GM19463 (cell line): Measurements from ENCODE around the gene CD22.

Experiments
- ATAC-seq: cut with Tn5 transposase; IDR thresholded peaks from one replicate; pipeline ENCODE4 v1.9.1; 2021; ENCODE audit warnings: mild to moderate bottlenecking, moderate library complexity; ENCODE audit not compliant: unreplicated experiment

CD22 gene

DNA sequence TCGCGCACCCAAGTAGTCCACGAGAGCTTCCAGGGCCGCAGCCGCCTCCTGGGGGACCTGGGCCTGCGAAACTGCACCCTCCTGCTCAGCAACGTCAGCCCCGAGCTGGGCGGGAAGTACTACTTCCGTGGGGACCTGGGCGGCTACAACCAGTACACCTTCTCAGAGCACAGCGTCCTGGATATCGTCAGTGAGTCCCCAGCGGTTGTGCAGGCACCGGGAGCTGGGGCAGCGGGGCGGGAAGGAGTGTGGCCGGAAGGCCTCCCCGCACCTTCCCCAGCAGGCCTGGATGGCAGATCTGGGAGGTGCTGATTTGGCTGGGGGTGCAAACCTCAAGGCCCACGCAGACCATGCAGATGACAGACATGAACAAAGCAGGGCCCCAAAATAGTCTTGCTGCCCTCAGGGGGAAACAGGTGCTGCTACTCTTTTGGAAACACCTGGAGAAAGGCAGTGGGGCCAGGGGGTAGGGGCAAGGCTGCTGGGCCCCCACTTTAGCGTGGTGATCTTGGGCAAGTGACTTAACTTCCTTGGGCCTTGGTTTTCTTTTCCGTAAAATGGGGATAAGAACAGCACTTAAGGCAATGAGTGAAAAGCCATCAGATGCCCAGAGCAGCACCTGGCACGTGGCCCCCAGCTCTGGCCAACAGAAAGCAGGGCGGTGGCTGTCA lies 33.1 kb upstream of the CD22 start:
- no peak for ATAC-seq

DNA sequence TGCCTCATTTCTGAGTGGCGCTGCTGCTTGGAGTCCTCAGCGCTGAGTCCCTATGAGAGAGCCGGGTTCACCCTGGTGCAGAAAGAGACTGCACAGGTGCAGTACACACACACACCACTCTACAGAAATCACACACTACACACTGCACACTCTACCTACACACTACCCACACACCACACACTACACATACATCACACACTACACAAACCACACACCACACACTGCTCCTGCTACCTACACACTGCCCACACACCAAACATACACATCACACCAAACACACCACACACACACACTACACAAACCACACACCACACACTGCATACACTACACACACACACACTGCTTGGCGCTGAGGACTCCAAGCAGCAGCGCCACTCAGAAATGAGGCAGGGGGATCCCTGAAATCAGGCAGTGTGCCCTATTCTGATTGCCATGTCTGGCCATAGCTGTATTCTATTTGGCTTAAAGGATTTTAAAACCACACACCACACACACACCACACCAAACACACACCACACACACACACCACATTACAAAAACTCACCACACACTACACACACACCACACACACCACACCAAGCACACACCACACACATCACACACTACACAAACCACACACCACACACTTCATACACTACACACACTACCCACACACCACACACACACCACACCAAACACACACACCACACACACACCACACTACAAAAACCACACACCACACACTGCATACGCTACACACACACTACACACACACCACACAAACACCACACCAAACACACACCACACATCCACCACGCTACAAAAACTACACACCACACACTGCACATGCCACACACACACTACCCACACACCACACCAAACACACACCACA lies 32.1 kb upstream of the CD22 start:
- ATAC-seq: no peak

DNA sequence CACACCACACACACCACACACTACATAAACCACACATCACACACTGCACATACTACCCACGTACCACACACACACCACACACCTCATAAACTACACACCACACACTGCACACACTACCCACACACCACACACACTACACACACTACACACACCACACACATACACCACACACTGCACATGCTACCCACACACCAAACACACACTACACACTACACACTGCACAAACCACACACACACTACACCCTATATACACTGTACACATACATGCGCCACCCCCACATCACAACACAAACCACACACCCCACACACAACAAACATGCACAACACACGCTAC lies 31.5 kb upstream of the CD22 start:
- ATAC-seq: no peak

DNA sequence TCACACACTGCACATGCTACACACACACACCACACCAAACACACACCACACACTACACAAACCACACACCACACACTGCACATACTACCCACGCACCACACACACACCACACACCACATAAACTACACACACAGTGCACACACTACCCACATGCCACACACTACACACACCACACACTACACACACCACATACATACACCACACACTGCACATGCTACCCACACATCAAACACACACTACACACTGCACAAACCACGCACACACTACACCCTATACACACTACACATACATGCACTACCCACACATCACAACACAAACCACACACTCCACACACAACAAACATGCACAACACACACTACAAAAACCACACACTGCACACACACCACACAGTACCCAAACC lies 31.1 kb upstream of the CD22 start:
- no peak for ATAC-seq

DNA sequence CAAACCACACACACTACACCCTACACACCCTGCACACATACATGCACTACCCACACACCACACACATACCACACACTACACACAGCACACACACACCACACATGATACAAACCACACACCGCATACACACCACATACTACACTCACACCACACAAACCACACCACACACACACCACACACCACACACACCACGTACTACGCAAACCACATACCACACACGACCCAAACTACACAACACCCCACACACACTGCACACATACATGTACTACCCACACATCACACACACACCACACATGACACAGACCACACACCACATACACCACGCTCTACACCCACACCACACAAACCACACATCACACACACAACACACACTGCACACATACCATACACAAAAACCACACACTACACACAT lies 30.4 kb upstream of the CD22 start:
- ATAC-seq: no peak

DNA sequence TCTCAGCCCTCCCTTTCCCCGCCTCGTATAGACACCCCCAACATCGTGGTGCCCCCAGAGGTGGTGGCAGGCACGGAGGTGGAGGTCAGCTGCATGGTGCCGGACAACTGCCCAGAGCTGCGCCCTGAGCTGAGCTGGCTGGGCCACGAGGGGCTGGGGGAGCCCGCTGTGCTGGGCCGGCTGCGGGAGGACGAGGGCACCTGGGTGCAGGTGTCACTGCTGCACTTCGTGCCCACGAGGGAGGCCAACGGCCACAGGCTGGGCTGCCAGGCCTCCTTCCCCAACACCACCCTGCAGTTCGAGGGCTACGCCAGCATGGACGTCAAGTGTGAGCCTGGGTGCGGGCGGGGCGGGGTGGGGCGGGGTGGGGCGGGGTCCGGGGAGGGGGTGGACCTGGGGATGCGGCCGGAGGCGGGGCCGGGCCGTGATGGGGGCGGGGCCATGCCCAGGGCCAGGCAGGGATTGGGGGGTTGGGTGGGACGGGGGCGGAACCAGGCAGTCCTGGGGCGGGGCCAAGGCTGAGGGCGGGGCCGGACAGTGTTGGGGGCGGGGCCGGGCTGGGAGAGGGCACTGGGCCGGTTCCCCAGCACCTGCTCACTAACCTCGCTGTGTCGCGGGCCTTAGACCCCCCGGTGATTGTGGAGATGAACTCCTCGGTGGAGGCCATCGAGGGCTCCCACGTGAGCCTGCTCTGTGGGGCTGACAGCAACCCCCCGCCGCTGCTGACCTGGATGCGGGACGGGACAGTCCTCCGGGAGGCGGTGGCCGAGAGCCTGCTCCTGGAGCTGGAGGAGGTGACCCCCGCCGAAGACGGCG lies 29.3 kb upstream of the CD22 start:
- no peak for ATAC-seq

DNA sequence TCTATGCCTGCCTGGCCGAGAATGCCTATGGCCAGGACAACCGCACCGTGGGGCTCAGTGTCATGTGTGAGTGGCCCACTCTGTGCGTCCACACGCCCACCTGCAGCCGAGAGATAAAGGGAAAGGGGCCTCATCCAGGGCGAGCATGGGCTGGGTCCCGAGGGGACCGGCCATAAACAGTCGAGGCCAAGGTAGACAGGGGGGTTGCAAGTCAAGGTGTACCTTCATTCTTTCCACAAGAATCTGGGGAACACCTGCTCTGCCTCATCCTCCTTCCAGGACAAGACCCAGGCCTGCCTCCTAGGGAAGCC lies 28.7 kb upstream of the CD22 start:
- no peak for ATAC-seq

DNA sequence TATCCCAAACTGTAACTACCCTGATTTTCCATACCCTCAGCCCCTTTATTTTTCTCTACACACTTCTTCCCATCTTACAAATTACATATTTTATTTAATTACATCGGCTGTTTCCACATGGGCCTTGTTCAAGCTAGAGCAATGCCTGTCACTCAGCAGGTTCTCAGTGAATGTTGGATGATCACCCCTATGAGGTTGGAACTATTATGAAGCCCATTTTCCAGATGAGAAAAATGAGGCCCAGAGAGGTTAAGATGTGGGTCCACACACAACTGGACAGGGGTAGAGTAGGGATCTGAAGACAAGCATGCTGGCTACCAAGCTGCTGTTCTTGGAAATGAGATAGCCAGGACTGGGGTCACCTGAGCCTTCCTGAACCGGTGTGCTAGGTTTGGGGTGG lies 27.0 kb upstream of the CD22 start:
- ATAC-seq: no peak

DNA sequence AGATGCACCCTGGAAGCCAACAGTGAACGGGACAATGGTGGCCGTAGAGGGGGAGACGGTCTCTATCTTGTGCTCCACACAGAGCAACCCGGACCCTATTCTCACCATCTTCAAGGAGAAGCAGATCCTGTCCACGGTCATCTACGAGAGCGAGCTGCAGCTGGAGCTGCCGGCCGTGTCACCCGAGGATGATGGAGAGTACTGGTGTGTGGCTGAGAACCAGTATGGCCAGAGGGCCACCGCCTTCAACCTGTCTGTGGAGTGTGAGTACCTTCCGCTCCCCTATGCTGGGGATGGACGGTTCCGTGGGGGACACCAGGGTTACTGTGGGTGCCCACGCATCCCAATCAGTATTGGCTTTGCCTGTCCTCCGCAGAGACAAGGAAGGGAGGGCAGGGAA lies 26.5 kb upstream of the CD22 start:
- ATAC-seq: no peak

DNA sequence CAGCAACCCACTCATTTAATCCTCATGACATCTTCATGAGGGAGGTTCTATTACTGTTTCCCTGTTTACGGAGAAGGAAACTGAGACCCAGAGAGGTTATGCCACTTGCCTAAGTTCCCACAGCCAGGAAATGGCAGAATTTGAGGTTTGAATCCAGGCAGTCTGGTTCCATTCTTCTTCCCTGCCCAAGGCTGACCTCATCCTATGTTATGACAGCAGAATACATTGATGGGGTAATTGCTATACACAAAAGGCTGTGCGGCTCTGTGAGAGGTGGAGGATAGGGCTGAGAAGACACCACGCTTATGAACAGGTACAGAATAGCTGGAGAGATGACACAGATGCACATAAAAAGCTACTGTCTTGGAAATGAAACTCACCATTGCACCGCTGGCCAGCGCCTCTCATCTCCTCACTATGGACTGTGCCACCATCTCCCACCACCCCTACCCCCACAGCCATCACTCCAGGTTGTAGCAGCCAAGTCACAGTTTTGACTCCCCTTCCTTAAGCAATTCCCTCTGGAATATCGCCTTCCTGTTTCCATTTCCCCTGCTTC lies 25.6 kb upstream of the CD22 start:
- no peak for ATAC-seq

DNA sequence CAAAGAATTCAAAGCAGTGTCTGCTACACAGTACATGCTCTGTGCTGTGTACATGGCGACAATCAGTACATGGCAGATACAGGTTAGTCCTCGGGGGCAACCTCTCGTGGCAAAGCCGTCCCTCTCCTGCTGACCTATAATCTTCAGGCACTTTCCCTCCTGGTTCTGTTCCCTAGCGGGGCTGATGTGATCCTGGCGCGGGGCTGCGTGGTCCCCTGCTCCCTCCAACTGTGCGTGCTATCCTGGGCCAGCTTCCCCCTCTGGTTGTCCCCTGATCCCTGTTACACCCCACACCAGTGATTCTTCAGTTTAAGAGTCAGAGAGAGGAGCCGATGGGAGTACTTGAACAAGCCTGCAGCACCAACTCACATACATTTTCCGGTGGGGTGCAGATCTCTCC lies 25.0 kb upstream of the CD22 start:
- ATAC-seq: no peak

DNA sequence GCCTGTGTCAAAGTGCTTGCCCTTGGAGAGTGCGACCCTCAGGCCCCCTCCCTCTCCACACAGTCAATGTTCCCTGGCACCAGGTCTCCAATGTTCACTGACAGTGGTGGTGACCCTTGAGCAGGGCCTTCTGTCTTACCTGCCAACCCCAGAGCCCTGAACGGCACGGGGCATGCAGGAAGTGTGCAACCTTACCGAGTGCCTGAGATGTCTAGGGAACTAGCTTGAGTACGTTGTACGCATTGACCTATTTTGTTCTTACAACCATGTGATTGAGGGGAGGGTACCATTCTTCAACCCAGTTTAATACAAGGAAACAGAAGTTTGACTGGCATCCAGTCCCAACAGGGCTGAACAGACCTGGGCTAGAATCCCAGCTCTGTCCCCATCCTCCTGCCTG lies 23.8 kb upstream of the CD22 start:
- ATAC-seq: no peak

DNA sequence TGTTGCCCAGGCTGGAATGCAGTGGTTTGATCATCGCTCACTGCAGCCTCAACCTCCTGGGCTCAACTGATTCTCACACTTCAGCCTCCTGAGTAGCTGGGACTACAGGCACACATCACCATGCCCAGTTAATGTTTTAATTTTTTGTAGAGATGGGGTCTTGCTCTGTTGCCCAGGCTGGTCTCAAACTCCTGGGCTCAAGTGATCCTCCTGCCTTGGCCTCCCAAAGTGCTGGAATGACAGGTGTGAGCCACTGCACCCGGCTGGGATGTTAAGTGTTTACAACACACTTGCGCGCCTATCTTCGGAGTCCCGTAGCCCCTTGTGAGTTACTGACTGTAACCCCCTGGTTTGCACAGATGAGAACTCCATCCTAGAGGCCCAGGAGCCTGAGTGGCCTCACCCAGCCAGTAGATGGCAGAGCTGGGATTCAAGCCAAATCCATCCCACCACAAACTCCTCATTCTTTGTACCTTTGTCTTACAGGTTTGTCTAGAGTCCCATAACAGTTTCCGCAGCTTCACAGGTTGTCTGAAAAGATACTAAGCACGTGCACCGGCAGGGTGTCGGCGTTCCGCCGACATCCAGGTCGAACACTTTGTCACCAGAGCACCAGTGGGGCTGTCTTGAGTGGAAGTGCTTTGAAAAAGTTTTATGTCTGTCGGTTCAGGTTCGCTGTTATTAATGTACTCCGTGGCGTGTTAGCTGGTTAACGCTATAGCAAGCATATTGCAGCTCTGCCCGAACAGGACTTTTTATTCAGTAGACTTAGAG lies 22.3 kb upstream of the CD22 start:
- no peak for ATAC-seq

DNA sequence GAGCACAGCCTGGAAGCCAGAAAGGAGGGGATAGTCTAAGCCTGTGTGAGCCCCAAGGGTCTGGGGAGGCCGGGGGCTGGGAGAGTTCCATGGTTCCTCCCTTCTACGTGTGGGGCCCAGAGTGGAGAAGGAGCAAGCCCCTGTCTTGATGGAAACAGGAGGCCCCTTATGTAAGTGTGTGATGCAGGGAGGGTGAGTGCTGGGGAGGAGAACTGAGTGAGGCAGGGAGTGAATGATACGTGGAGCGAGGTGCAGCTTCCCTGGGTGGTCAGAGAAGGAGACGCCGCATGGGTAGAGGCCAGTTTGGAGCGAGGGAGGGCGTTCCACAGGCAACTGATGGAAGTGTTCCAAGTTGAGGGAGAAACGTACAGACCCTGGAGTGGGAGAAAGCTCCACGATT lies 21.1 kb upstream of the CD22 start:
- ATAC-seq: no peak

DNA sequence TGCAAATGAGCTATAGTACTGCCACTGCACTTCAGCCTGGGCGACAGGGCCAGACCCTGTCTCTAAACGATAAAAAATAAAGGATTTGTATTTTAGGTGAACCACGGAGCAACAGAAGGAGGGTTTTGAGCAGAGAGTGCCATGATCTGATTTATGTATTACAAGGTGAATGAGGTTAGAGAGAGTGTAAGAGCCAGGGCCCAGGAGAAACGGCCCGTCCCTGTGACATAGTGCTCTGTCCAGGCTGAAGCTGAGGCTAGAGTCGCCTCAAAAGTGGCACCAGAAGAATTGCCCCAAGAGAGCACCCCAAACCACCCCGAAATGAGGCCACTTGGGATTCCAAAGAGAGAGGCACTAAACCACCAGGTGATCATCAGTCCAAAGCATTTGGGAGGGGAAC lies 20.1 kb upstream of the CD22 start:
- no peak for ATAC-seq

DNA sequence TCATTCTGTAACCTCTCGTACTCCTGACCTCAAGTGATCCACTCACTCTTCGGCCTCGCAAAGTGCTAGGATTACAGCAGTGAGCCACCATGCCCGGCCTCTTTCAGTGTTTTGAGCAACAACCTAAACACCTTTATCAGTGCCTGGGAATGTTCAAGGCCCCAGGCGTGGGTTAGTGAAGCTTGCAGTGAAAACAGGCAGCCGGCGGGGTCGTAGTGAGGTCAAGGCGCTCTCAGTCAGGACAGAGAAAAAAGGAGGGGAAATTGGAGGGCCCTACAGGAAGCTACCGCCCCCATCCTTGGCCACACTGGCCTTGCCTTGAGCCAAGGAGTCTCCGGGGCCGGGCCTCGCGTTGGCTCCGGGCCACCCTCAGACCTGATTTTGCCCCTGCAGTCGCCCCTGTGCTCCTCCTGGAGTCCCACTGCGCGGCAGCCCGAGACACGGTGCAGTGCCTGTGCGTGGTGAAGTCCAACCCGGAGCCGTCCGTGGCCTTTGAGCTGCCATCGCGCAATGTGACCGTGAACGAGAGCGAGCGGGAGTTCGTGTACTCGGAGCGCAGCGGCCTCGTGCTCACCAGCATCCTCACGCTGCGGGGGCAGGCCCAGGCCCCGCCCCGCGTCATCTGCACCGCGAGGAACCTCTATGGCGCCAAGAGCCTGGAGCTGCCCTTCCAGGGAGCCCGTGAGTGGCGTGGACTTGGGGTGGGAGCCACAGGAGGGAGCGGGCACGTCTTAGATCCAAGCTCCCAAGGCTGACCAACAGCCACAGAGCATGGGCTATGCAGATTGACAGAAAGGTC lies 19.3 kb upstream of the CD22 start:
- ATAC-seq: no peak

DNA sequence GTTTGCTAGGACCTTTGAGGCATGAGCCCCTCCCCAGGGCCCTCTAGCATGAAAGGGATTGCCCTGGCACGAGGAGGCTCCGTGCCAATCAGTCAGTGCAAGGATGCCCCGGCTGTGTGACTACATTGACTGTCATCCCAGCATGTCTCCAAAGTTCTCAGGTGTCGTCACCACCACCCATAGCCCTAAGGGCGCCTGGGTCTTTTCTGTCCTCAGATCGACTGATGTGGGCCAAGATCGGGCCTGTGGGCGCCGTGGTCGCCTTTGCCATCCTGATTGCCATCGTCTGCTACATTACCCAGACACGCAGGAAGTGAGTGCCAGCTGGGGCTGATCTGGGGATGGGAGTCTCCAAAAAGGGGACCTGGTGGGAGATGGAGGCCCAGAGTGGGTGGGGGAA lies 18.7 kb upstream of the CD22 start:
- no peak for ATAC-seq

DNA sequence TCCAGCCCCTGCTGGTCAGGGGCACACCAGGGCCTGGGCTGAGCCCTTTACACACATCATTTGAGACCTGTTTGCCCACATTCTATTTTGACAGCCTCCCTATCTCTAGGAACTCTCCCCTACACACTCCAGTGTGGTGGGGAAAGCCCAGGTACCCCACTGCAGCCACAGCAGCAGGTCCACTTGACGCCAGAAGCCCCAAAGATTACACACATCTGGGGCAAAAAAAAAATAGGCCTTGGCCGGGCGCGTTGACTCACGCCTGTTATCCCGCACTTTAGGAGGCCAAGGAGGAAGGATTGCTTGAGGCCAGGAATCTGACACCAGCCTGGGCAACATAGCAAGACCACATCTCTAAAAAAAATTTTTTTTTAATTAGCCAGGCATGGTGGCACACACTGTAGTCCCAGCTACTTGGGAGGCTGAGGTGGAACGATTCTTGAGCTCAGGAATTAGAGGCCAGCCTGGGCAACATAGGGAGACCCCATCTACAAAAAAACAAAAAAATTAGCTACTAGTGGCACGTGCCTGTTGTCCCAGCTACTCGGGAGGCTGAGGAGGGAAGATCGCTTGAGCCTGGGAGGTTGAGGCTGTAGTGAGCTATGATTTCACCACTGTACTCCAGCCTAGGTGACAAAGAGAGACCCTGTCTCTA lies 18.0 kb upstream of the CD22 start:
- no peak for ATAC-seq

DNA sequence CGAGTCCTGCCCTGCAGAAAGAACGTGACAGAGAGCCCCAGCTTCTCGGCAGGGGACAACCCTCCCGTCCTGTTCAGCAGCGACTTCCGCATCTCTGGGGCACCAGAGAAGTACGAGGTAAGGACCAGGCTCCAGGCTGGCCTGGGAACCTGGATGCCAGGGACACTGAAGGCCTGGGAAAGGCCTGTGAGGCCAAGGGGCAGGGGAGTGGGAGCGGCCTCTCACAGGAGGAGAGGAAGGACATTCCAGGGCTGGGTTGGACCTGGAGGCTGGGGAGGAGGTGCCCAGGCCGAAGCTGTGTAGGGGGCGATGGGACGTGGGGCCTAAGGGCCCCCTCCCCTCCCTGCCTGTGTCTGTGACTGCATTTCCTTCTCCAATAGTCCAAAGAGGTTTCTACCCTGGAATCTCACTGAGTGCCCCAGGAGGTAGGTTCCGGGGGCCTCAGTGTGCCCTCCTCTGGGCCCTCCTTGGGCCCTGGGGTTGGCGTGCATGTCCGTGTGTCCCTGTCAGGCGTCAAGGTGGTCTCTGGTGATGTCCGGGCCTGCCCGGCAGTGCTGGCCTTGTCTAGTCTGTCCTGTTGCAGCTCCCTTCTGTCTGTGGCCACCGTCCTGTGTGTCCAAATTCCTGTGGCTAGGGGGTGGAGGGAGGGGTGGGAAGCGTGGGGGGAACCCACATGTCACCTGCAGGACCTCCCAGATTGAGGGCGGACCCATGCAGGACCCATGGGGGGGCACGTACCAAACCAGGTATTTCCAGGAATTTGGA lies 16.9 kb upstream of the CD22 start:
- no peak for ATAC-seq
